ENCODE data around the gene MED22.
A peak's percentile ranks its signal among the peaks of the same experiment; 100 is the strongest.
"Not testable (repeated sequence)": the region's sequence is repeated elsewhere in the genome, so short reads cannot be mapped to it uniquely, and the experiment has no call there.

Gene MED22

DNA sequence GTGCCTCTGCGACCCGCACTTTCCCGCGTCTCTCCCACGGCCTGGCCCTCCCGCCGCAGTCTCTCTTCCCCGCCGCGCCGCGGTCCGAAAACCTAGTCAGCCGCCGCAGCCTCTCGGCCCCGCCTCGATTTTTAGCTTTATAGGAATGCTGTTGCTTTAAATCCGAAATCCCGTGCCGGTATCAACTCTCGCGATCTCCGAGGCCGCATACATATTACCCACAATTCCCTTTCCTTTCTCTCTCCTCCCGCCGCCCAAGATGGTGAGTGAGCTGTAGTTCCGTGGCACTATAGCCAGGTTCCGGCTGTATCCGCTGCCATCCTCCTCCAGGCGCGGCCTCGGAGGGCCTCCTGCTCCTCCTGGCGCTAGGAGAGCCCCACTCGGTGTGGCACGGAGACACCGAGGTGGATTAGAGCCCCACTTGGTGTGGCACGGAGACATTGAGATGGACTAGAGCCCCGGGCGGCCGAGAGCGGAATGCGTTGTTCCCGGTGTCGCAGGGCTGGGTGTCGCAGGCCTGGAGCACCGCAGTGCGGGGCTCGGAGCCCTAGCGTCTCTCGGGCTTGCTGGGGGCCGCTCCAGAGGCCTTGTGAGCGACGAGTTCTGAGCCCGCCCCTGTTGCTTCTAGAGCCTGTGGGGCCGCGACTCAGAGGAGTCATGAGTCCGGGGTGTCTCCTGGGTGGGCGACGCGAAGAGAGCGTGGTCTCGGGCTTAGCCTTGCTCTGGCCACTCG, at the start of gene MED22, which contains the start of gene RPL7A:
TSS of gene MED22 (minus strand) at position 147 of the 733 bp plus-strand sequence. CDS start 1,469 bp downstream, outside the sequence.
TSS of gene RPL7A (plus strand) at position 234 of the 733 bp plus-strand sequence. CDS start at position 260, 26 bp downstream.
- peak; percentile 97 for DNase-seq (ENCODE audit: low read depth)

DNA sequence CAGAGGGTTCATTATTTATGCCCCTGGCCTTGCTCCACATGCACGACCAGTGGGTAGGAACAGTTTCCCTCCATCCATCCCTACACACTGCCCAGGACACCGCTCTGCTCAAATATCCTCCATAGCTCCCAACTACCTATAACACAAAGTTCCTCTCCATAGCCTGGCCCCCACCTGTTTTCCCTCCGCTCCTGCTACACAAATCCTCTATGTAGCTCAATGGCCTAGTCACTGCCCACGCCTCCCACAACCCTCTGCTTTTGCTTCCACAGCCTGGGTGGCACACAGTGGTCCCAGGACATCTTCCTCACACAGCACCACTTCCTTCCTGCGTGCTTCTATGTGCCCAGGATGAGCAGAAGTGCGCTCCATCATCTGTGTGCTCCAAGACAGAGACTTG, 49.4 kb upstream of the MED22 start:
- DNase-seq (ENCODE audit: low read depth) = no peak

DNA sequence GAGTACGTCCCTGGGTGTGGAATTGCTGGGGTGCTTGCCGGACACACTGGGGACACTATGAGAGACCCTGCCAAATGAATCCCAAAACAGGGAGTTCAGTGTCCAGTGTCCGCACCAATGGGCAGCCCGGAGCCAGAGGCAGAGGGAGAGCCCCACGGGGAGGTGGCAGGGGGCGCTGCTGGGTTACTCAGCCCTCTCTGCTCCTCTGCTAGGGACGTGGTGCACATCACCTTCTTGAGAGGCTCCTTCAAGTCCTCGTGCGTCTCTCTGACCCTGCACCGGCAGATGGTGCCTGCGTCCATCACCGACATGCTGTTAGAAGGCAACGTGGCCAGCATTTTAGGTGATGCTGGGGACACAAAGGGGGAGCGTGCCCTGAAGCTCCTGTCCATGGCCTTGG, 49.0 kb upstream of the MED22 start:
- peak; percentile 33 for DNase-seq (ENCODE audit: low read depth)

DNA sequence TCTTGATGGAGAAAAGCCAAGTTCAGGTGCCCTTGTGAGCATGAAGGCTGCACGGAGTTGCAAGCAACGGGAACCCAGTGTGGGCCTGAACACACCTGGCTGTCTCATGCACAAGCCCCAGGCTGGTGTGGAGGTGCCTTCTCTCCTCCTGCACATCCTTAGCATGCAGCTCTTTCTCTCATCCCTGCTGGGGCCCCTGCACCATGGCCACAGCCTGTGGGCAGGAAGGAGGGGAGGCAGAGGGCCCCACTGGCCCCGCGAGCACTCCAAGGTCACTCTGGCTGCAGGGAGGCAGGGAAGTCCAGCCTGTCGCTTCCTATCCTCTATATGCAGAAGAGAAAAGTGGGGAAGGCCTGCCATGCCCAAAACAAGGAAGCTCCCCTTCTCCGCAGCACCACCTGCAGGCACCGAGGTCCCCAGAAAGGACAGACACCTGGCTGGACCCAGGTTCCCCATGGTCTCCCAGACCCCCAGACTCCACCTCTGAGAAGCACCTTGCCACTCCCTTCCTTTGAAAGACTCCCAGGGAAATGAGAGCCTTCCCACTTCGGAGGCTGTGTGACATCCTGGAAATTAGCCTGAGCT, 46.8 kb upstream of the MED22 start:
- no peak for DNase-seq (ENCODE audit: low read depth)

DNA sequence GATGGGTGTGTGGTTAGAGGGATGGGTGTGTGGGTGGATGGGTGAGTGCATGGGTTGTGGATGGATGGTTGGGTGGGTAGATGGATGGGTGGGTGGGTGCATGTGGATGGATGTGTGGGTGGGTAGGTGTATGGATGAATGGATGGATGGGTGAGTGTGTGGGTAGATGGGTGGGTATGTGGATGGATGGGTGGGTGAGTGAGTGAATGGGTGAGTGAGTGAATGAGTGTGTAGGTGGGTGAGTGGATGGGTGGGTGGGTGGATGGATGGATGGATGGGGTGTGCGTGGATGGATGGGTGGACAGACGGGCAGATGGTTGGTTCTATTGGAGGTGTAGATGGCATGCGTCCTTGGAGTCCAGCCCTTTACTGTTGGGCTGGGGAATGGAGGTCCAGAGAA, 45.5 kb upstream of the MED22 start:
- no peak for DNase-seq (ENCODE audit: low read depth)

DNA sequence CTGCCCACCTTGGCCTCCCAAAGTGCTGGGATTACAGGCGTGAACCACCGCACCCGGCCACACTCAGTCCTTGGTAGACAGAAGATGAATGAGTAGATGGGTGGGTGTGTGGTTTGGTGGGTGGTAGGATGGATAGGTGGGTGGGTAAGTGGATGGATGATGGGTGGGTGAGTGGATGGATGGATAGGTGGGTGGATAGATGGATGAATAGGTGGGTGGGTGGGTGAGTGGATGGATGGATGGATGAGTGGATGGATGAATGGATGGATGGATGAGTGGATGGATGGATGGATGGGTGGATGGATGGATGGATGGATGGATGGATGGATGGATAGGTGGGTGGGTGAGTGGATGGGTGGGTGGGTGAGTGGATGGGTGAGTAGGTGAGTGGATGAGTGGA, 44.4 kb upstream of the MED22 start:
- DNase-seq (ENCODE audit: low read depth) = not testable (repeated sequence)

DNA sequence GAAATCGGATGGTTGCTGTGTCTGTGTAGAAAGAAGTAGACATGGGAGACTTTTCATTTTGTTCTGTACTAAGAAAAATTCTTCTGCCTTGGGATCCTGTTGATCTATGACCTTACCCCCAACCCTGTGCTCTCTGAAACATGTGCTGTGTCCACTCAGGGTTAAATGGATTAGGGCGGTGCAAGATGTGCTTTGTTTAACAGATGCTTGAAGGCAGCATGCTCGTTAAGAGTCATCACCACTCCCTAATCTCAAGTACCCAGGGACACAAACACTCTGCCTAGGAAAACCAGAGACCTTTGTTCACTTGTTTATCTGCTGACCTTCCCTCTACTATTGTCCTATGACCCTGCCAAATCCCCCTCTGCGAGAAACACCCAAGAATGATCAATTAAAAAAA, 43.5 kb upstream of the MED22 start:
- not testable (repeated sequence) for DNase-seq (ENCODE audit: low read depth)

DNA sequence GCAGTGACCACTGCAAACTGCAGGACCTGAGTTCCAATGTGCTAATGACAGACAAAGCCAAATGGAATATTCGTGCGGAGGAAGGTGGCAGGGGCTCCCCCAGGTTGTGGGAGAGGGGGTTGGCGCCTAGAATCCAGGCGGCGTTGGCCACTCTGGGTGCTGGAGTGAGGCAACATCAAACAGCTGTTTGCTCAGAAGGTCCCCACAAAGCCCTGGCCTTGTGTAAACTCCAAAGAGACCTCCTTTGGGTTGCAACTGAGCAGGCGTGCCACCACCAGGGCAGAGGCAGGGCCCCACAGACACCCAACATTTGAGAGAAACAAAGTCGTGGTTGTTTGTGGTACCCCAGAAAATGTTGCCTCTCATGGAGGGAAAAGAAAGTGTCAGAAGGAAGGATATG, 42.8 kb upstream of the MED22 start:
- no peak for DNase-seq (ENCODE audit: low read depth)

DNA sequence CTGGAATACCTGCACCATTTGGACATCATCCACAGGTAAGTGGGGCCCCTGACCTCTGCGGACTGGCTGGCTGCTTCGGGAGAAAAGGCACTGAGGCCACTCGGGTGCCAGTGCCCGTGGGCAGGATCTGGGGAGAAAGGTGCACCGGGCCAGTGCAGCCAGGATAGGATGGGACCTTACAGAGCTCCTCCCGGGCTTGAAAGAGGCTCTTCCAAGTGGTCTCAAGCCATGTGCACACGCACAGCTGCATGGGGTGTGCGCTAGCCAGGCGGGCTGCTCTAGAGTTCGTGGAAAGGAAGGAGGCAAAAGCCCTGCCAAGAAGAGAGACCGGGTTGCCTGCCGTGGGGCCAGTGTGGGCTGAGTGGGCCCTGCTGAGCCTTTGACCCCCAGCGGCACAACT, 41.6 kb upstream of the MED22 start:
- no peak for DNase-seq (ENCODE audit: low read depth)

DNA sequence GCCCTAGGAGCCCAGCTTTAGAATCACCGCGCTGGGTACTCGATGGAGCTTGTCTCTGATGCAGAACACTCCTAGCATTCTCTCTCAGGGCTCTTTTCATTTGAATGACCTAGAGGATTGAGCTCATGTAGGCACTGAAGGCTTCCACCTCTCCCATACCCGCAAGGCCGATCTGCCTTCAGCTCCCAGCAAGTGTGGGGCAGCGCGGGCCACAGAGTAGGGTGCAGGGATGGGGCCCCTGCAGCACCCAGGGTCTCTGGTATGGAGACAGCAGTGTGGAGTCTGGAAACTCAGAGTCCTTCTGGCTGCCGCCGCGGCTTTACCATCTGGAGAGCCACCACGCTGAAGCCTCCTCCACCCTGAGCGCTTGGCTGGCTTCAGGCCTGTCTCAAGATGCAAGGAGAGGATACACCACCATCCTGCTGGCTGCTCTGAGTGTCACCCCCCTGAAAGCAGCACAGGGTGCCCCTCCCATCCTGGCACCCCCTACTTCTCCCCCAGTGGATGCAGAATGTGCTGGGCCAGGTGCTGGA, 41.2 kb upstream of the MED22 start:
- DNase-seq (ENCODE audit: low read depth) = no peak

DNA sequence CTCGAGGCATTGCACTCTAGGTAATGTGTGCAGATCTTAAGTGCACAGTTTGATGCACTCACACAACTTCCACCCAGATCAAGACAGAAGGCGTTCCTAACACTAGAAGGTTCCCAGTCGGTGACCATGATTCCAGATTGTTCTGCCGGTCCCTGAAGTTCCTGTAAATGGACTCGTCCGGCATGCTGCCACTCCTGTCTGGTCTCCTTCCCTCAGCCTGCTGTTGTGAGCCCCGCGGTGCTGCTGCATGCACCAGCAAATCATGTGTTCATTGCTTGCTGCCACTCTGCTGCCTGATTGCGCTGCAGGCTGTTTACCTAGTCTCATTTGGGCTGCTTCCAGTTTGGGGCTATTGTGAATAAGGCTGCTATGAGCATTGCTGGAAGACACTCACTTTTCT, 39.7 kb upstream of the MED22 start:
- no peak for DNase-seq (ENCODE audit: low read depth)

DNA sequence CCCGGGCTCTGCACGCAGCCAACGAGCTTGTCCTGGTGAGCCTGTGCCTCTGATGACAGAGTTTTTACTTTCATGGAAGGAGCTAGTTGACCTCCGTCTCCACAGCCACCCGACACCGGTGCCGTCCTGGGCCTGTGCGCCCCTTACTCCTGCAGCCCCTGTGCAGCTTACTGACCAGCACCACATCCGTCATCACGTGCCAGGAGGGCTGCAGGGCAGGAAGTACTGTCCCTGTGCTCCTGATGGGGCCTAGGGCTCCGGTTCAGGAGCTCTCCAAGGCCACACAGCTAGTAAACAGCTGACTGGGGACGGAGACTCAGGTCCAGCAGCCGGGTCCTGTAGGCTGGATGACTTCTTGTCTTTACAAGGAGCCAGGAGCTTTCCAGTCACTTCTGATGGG, 38.4 kb upstream of the MED22 start:
- no peak for DNase-seq (ENCODE audit: low read depth)

DNA sequence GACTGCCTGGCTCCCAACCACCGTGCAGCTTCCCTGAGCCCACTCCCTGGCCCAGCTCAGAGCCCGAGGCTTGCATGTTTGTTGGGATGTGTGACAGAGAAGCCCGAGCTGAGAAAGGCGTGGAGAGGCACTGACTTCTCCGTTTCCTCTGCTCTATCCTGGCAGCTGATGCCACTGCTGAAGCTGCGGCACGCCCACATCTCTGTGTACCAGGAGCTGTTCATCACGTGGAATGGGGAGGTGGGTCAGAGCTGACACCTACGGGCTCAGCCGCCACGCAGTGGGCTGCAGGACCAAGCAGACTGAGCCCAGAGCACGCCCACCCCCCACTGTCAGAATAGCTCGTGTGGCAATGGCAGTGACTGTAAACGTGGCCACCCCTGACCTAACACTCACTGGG, 37.5 kb upstream of the MED22 start:
- no peak for DNase-seq (ENCODE audit: low read depth)

DNA sequence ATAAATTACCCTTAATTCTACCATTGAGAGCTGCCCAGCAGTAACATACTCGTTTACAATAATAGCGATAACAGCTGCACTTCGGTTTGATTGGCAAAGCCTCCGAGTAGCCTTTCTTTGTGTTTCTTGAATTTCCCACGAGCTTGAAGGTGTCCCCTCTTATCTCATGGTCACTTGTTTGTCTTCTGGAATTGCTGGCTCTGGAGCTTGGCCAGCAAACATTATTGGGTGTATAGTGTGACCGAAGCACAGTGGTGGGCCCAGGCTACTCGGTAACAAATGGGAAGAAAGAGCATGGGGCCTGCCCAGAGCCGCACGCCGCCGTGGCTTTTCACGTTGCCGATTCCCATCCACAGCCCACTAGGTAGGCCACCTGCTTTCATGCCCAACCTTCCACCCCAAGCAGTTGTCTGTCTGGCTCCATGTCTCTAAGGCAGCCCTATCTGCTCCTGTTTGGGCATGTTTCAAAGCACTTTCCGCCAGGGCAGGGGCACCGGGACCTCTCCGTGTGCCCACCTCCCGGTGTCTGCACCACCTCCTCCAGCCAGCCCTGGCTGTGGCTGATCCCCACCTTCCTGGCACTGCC, 36.9 kb upstream of the MED22 start:
- DNase-seq (ENCODE audit: low read depth) = no peak

DNA sequence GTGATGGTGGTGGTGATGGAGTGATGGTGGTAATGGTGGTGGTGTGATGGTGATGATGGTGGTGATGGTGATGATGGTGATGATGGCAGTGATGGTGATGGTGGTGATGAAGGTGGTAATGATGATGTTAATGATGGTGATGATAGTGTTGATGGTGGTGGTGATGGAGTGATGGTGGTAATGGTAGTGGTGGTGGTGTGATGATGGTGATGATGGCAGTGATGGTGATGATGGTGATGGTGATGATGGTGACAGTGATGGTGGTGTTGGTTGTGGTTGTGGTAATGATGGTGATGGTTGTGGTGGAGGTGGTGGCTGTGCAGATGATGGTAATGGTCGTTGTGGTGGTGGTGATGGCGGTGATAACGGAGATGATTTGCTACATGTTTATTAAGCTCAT, 35.5 kb upstream of the MED22 start:
- no peak for DNase-seq (ENCODE audit: low read depth)

DNA sequence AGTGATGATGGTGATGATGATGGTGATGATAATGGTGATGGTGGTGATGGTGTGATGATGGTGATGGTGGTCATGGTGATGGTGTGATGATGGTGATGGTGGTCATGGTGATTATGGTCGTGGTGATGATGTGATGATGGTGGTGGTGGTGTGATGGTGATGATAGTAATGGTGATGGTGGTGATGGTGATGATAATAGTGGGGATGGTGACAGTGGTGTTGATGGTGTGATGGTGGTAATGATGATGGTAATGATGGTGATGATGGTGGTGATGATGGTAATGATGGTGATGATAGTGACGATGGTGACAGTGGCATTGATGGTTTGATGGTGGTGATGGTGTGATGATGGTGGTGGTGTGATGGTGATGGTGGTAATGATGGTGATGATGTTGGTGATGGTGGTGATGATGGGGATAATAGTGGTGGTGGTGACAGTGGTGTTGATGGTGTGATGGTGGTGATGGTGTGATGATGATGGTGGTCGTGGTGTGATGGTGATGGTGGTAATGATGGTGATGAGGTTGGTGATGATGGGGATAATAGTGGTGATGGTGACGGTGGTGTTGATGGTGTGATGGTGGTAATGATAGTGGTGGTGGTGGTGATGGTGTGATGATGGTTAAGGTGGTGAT, 34.7 kb upstream of the MED22 start:
- DNase-seq (ENCODE audit: low read depth) = no peak

DNA sequence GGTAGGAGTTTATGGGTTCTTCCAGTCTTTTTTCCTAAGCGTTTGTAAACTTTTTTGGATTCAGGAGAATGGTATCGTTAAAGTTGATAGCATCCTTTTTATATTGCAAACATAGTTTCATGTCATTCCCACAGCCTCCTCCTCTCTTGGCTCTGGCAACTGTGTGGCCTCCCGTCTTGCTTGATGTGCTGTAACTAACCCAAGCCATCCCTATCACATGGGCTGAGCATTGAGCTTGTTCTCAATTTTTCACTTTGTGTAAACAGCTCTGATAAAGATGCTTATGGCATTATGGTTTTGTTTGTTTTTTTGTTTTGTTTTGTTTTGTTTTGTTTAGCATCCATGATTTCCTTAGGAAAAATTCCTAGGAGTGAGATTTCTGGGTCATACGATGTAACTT, 32.8 kb upstream of the MED22 start:
- no peak for DNase-seq (ENCODE audit: low read depth)

DNA sequence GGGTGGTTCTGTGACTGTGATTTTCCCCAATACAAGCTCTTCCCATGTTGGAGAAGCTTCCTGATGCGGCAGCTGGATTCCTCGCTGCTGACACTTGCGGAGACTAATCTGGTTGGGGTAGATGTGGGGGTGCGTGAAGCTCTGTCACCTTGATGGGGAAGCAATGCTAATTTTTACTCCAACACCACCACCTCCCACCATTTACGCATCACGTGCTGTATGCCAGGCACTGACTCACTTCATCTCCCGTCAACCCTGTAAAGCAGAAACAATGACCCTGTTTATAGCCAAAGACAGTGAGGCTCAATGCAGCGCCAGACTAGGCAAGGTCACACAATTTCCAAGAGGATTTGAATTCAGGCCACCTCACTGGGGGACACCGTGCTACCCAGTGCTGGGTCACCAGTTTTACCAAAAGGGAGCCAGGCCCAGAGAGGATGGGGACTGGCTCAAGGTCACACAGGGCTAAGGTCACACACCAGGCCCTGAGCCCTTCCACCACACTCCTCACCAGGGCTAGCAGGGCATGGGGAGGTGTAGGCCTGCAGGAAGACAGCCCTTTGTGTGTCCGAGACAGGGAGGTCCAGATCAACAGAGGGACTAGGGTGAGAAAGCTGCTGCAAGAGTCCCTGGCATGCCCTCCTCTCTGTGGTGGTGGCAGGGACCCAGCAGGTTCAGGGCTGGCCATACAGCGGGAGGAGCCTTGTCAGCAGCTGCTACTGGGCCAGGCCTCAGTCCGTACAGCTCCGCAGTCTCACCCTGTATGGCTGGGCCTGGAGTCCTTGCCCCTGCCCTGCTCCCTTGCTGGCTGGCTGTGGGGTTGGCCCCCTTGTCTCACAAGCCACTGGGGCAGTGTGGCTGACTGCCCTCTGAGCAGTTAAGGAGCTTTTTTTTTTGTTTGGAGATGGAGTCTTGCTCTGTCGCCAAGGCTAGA, 31.5 kb upstream of the MED22 start:
- no peak for DNase-seq (ENCODE audit: low read depth)

DNA sequence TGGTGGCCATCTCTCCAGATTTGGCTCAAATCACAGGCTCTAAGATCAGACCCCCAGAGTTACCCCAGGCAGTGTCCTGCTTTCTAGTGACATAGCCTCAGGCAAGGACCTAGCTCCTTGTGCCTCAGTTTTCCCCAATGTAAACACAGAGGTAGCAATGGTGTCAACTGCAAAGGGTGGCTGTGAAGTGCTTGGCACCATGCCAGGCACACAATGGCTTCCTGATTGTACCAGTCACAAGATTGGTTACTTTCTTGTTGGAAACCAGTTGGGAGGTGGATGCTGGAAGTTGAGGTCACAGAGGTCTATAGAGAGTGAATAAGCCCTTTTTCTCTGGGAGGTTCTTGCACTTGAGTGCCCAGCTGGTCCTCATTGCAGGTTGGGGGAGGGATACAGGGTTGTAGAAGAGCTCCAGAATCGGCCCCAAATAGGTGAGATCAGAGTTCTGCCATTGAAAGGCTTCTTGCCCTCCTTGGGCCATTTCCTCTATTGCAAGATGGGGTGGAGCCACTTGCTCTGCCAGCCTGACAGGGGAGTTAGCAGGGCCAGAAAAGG, 30.6 kb upstream of the MED22 start:
- no peak for DNase-seq (ENCODE audit: low read depth)

DNA sequence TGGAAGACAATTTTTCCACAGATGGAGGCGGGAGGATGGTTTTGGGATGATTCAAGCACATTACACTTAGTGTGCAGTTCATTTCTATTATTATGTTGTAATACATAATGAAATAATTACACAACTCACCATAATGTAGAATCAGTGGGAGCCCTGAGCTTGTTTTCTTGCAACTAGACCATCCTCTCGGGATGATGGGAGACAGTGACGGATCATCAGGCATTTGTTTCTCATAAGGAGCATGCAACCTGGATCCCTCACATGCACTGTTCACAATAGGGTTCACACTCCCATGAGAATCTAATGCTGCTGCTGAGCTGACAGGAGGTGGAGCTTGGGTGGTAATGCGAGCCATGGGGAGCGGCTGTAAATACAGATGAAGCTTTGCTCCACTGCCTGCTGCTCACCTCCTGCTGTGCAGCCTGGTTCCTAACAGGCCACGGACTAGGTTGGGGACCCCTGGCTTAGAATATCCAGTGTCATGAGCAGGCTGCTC, 29.8 kb upstream of the MED22 start:
- DNase-seq (ENCODE audit: low read depth) = peak; percentile 69

DNA sequence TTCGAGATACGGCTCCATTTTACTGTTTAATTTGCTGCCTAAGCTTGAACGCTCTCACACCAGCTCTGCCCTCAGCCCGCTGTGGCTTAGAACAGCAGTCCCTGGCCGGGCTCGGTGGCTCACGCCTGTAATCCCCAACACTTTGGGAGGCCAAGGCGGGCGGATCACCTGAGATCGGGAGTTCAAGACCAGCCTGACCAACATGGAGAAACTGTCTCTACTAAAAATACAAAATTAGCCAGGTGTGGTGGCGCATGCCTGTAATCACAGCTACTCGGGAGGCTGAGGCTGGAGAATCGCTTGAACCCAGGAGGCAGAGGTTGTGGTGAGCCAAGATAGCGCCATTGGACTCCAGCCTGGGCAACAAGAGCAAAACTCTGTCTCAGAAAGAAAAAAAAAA, 29.3 kb upstream of the MED22 start:
- not testable (repeated sequence) for DNase-seq (ENCODE audit: low read depth)

Data from EH (cell line).